ENCODE results near the gene USP13.
A peak's percentile ranks its signal among the peaks of the same experiment; 100 is the strongest.
"Not testable (repeated sequence)": the region's sequence is repeated elsewhere in the genome, so short reads cannot be mapped to it uniquely, and the experiment has no call there.

The USP13 gene

DNA sequence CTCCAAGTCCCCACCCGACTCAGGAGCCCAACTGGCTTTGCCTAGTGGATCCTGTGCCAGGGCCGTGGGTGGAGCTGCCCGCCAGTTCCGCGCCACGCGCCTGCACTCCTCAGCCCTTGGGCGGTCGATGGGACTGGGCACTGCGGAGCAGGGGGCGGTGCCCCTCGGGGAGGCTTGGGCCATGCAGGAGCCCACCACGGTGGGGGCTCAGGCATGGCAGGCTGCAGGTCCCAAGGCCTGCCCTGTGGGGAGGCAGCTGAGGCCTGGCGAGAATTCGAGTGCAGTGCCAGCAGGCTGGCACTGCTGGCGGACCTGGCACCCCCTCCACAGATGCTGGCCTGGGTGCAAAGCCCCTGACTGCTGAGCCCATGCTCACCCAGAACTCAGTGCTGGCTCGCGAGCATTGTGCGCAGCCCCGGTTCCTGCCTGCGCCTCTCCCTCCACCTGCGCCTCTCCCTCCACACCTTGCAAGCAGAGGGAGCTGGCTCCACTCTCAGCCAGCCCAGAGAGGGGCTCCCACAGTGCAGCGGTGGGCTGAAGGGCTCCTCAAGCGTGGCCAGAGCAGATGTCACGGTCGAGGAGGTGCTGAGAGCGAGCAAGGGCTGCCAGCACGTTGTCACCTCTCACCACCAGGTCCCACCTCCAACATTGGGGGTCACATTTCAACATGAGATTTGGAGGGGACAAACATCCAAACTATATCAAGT lies 122.7 kb downstream of the USP13 start:
- in situ Hi-C loops (cut with MboI; ENCODE audit: low sequenced_read_pairs): no loop called here
- no peaks in the 10 kb centered on the region for H3K9me3 ChIP-seq
- 0 out of 2 replicates have a peak, but pooled peaks cover 7% of the 10 kb centered on the region for H3K36me3 ChIP-seq (replicated peaks)

DNA sequence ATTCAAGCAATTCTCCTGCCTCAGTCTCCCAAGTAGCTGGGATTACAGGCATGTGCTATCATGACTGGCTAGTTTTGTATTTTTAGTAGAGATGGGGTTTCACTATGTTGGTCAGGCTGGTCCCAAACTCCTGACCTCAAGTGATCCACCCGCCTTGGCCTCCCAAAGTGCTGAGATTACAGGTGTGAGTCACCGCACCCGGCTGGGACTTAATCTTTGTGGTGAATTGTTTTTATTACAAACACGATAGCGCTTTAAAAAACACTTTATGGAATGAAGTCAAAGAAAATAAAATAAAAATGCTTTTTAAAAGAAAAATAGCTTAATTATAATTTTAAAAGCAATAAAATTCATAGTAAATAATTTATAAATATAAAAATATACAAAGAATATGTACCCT lies 130.0 kb downstream of the USP13 start:
- in situ Hi-C loops (cut with MboI; ENCODE audit: low sequenced_read_pairs); H3K4me3 ChIP-seq; DNase-seq (ENCODE audit: low spot score in 2 of 2); H3K4me1 ChIP-seq; H3K9me3 ChIP-seq; H3K36me3 ChIP-seq (replicated peaks); H3K27me3 ChIP-seq (ENCODE audit: low read depth): not testable (repeated sequence)

More for the DNA sequence above, 122.7 kb downstream of the USP13 start:
- Histone ChIP-seq H3K27me3 (ENCODE audit: low read depth) (no peaks in the 10 kb centered on the region), H3K4me1 (no peaks in the 10 kb centered on the region), H3K4me3 (no peak overlapping the region)
- DNase-seq (ENCODE audit: low spot score in 2 of 2): no peak

GRCh38 chr3:179788996-179789395 lies 136.2 kb downstream of the USP13 start:
- H3K4me1 ChIP-seq: no peaks in the 10 kb centered on the region
- H3K36me3 ChIP-seq (replicated peaks): no peaks in the 10 kb centered on the region
- no peak overlapping the region for H3K4me3 ChIP-seq
- no peak for DNase-seq (ENCODE audit: low spot score in 2 of 2)
- H3K27me3 ChIP-seq (ENCODE audit: low read depth): no peaks in the 10 kb centered on the region
- H3K9me3 ChIP-seq: no peaks in the 10 kb centered on the region
- in situ Hi-C loops (cut with MboI; ENCODE audit: low sequenced_read_pairs): no loop called here

DNA sequence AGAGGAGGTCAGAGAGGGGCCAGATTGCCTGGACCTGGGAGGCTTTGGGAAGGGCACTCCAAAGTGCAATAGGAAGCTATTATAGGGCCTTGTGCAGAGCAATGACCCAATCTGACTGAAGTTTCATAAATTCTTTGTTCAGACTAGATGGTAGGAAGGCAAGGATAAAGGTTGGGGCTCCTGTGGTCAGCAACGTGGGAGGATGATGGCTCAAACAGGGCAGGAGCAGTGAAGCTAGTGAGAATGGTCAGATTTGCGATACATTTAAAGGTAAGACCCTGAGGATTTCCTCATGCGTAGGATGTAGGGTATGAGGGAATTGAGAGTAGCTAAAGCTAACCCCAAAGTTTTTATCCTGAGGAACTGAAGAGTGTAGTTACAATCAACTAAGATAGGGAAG lies 139.0 kb downstream of the USP13 start:
- Histone ChIP-seq H3K4me1 (no peaks in the 10 kb centered on the region), H3K36me3 (replicated peaks) (no peaks in the 10 kb centered on the region), H3K9me3 (no peaks in the 10 kb centered on the region), H3K27me3 (ENCODE audit: low read depth) (no peaks in the 10 kb centered on the region), H3K4me3 (no peak overlapping the region)
- in situ Hi-C loops (cut with MboI; ENCODE audit: low sequenced_read_pairs): no loop called here
- DNase-seq (ENCODE audit: low spot score in 2 of 2): no peak

- H3K36me3 ChIP-seq (replicated peaks): no peaks in the 10 kb centered on the region
- no peaks in the 10 kb centered on the region for H3K4me1 ChIP-seq
- no peak overlapping the region for H3K4me3 ChIP-seq
- no peaks in the 10 kb centered on the region for H3K9me3 ChIP-seq
- DNase-seq (ENCODE audit: low spot score in 2 of 2): no peak
- in situ Hi-C loops (cut with MboI; ENCODE audit: low sequenced_read_pairs): no loop called here
- H3K27me3 ChIP-seq (ENCODE audit: low read depth): no peaks in the 10 kb centered on the region
Measured at GRCh38 chr3:179794355-179794754, 141.5 kb downstream of the USP13 start.

GRCh38 chr3:179796421-179796820 lies 143.6 kb downstream of the USP13 start:
- no peak overlapping the region for H3K4me3 ChIP-seq
- in situ Hi-C loops (cut with MboI; ENCODE audit: low sequenced_read_pairs): no loop called here
- H3K4me1 ChIP-seq: no peaks in the 10 kb centered on the region
- no peaks in the 10 kb centered on the region for H3K9me3 ChIP-seq
- H3K27me3 ChIP-seq (ENCODE audit: low read depth): no peaks in the 10 kb centered on the region
- no peaks in the 10 kb centered on the region for H3K36me3 ChIP-seq (replicated peaks)
- DNase-seq (ENCODE audit: low spot score in 2 of 2): no peak

- in situ Hi-C loops (cut with MboI; ENCODE audit: low sequenced_read_pairs): no loop called here
- DNase-seq (ENCODE audit: low spot score in 2 of 2): no peak
- Histone ChIP-seq H3K36me3 (replicated peaks) (no peaks in the 10 kb centered on the region), H3K27me3 (ENCODE audit: low read depth) (no peaks in the 10 kb centered on the region), H3K4me1 (no peaks in the 10 kb centered on the region), H3K9me3 (no peaks in the 10 kb centered on the region), H3K4me3 (no peak overlapping the region)
Measured at GRCh38 chr3:179797192-179797591, 144.4 kb downstream of the USP13 start.

- H3K4me1 ChIP-seq: no peaks in the 10 kb centered on the region
- DNase-seq (ENCODE audit: low spot score in 2 of 2): no peak
- H3K9me3 ChIP-seq: no peaks in the 10 kb centered on the region
- no peaks in the 10 kb centered on the region; the same call in 1 of the 2 replicates for H3K27me3 ChIP-seq (ENCODE audit: low read depth)
- in situ Hi-C loops (cut with MboI; ENCODE audit: low sequenced_read_pairs): no loop called here
- H3K36me3 ChIP-seq (replicated peaks): no peaks in the 10 kb centered on the region
- no peak overlapping the region for H3K4me3 ChIP-seq
Measured at GRCh38 chr3:179801263-179801662, 148.4 kb downstream of the USP13 start.

GRCh38 chr3:179801856-179802255 lies 149.0 kb downstream of the USP13 start:
- H3K4me3 ChIP-seq: no peak overlapping the region
- H3K27me3 ChIP-seq (ENCODE audit: low read depth): peaks cover 2% of the 10 kb centered on the region; the same call in 1 of the 2 replicates
- H3K4me1 ChIP-seq: no peaks in the 10 kb centered on the region
- H3K9me3 ChIP-seq: no peaks in the 10 kb centered on the region
- H3K36me3 ChIP-seq (replicated peaks): no peaks in the 10 kb centered on the region
- in situ Hi-C loops (cut with MboI; ENCODE audit: low sequenced_read_pairs): no loop called here
- DNase-seq (ENCODE audit: low spot score in 2 of 2): no peak

DNA sequence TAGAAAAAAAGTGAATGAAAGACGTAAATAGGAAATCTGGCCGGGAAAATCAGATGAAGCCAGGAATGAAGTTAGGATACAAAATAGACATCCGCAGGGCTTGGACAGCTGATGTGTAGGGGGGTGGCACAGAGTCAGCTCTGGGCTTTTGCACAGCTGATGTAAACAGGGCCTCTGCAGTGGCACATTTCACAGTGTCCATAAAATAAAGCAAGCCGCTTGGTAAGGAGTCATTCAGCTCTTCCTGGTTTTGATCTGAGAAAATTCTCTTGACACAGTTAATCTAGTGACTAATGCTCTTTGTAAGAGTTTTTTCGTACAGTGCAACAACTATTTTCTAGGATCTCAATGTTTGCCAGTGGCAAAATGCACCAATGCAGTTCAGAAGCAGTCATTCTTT lies 153.3 kb downstream of the USP13 start:
- Histone ChIP-seq H3K9me3 (no peaks in the 10 kb centered on the region), H3K36me3 (replicated peaks) (no peaks in the 10 kb centered on the region), H3K4me3 (no peak overlapping the region), H3K27me3 (ENCODE audit: low read depth) (peaks cover 2% of the 10 kb centered on the region; the same call in 1 of the 2 replicates), H3K4me1 (no peaks in the 10 kb centered on the region; the same call in 1 of the 2 replicates)
- no peak for DNase-seq (ENCODE audit: low spot score in 2 of 2)
- in situ Hi-C loops (cut with MboI; ENCODE audit: low sequenced_read_pairs): no loop called here

GRCh38 chr3:179807588-179807987 lies 154.7 kb downstream of the USP13 start:
- peaks cover 2% of the 10 kb centered on the region; the same call in 1 of the 2 replicates for H3K27me3 ChIP-seq (ENCODE audit: low read depth)
- no peak for DNase-seq (ENCODE audit: low spot score in 2 of 2)
- no peak overlapping the region for H3K4me3 ChIP-seq
- H3K4me1 ChIP-seq: no peaks in the 10 kb centered on the region; the same call in 1 of the 2 replicates
- no peaks in the 10 kb centered on the region for H3K36me3 ChIP-seq (replicated peaks)
- H3K9me3 ChIP-seq: no peaks in the 10 kb centered on the region
- in situ Hi-C loops (cut with MboI; ENCODE audit: low sequenced_read_pairs): no loop called here

DNA sequence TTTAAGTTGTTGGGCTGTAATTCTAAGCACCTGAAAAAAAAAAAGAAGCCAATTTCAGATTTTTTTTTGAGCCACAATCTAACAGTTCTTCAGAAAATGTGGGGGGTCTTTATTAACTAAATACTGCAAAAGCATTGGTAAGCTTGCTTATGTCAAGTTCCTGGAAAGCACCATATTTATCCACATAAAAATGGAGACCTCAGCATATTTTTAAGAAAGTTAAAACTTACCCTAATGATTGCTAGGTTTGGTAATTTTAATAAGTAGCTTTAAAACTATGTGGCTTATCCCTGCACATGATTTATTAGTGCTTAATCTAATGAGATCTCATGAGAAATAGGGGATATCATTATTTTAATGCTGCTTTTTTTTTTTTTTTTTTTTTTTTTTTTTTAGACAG lies 156.8 kb downstream of the USP13 start:
- peaks cover 2% of the 10 kb centered on the region; the same call in 1 of the 2 replicates for H3K27me3 ChIP-seq (ENCODE audit: low read depth)
- H3K9me3 ChIP-seq: no peaks in the 10 kb centered on the region
- no peak overlapping the region for H3K4me3 ChIP-seq
- DNase-seq (ENCODE audit: low spot score in 2 of 2): no peak
- in situ Hi-C loops (cut with MboI; ENCODE audit: low sequenced_read_pairs): no loop called here
- no peaks in the 10 kb centered on the region for H3K36me3 ChIP-seq (replicated peaks)
- no peaks in the 10 kb centered on the region; the same call in 1 of the 2 replicates for H3K4me1 ChIP-seq

DNA sequence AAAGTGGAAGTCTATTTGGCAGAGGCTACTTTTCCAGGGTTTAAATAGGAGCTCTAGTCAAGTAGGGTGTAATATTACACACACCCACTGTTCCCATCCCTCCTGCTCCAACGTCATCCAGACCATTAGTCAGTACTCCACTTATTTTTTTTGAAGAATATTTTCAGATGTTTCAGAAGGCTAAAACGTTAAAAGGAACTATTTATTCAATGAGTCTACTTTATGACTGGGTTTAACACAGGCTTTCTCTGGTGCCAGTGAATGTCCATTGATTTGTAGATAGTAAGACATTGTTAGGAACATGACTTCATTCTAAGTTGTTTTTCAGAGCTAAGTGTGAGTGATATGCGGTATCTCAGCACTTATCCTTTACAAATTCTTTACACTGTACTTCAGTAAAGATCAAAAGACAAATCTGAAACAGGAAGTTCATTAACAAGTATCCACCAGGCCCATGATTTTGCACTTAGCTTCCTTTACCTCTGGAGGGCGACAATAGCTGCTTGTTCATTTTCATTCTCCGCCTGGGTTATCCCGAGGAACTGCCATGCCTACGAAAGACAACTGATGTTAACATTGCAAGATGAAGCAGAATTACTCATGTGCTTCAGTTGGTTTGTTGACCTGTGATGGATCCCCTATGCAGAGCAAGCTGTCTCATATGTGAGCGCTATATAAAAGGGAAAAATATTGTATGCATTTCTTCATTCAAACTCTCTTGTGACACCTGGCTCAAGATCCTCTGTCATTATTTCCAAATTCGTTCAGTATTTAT lies 158.7 kb downstream of the USP13 start:
- Histone ChIP-seq H3K9me3 (no peaks in the 10 kb centered on the region), H3K4me1 (no peaks in the 10 kb centered on the region; the same call in 1 of the 2 replicates), H3K4me3 (no peak overlapping the region), H3K36me3 (replicated peaks) (no peaks in the 10 kb centered on the region), H3K27me3 (ENCODE audit: low read depth) (0 out of 2 replicates have a peak, but pooled peaks cover under 1% of the 10 kb centered on the region)
- in situ Hi-C loops (cut with MboI; ENCODE audit: low sequenced_read_pairs): no loop called here
- peak; percentile 66 to 73 for DNase-seq (ENCODE audit: low spot score in 2 of 2)

DNA sequence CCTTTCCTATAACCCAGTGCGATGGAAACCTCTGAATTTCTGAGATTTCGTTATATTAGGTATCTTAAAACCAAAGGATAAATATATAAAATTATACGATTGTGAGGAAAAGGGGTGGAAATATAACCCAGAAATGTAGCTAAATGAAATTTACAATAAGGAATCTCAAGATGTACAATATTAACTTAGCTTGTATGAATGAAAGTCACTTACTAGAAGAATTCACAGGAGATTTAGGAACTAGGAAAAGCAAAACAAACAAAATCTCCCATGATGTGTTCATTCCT lies 159.2 kb downstream of the USP13 start:
- Histone ChIP-seq H3K27me3 (ENCODE audit: low read depth) (no peaks in the 10 kb centered on the region), H3K36me3 (replicated peaks) (no peaks in the 10 kb centered on the region), H3K4me3 (no peak overlapping the region), H3K9me3 (no peaks in the 10 kb centered on the region), H3K4me1 (no peaks in the 10 kb centered on the region; the same call in 1 of the 2 replicates)
- DNase-seq (ENCODE audit: low spot score in 2 of 2): no peak
- in situ Hi-C loops (cut with MboI; ENCODE audit: low sequenced_read_pairs): no loop called here

Data from HAP-1 (cell line).